ENCODE data around the gene PSMB7. TPM values are rescaled to one million over a fixed set of nuclear protein-coding genes. Genes with fewer than 3 reads are reported as not detected.

PSMB7 gene
- total and polyA plus RNA-seq, 2 of the 8 experiments (the other 6 are each of a cell fraction or from before 2014, with no cell fraction given), result 222 to 357 TPM

DNA sequence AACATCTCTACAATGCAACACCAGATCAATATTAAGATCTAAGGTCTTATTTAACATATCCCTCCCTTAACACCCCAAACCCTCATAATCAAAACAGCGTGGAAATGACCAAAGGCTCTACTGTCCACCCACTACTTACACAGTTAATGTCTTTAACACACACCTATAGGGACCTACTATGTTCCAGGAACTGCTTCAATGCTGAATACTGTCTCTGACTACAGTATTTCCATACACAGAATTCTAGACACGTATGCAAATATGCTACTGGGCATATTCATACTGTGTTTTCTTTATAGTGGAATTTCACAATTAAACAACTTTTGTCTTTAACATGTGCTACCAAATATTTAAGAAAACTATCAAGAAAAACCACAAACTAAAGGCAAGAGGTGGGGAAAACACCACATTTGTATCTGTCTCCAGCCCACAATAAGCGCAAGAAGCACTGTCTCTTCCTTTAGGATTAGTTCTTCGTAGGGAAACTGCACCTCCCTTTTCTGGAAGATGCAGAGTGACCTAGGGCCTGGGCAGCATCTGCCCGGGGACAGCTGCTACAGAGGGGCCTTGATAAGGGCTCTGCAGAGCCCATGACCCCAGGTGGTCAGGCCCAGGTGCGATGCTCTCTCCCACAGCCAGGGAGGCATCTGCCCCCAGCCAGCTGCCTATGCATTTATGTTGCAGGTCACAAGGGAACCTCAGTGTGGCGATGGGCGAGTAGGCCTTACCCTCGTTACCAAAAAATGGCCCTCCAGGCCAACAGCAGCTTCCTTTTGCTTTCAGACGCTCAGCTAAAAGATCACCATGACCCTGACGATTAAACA is 55.2 kb downstream of the PSMB7 start:
- TF ChIP-seq EP300 (IDR thresholded peaks at IDR 0.05; ENCODE audit: borderline replicate concordance in 1 of 2, low read depth in 2 of 2, low read length in 2 of 2) (no peak), GABPA (IDR thresholded peaks at IDR 0.05; ENCODE audit: borderline replicate concordance, insufficient read depth, low read length) (no peak), TCF12 (IDR thresholded peaks at IDR 0.05; ENCODE audit: low read depth, low read length) (0 out of 2 replicates have a peak, but pooled peaks have one; percentile 32), RAD21 (IDR thresholded peaks at IDR 0.05 in 1 of 2, conservative IDR thresholded peaks at IDR 0.05 in 1 of 2; ENCODE audit: low read depth in 2 of 2, low read length in 2 of 2) (peak in 1 of 2 experiments; percentile 22; a peak in 1 of 4 replicates), KDM1A (IDR thresholded peaks at IDR 0.05; ENCODE audit: borderline replicate concordance, low read length) (peak; percentile 47; the same call in 1 of the 2 replicates)
- TF ChIP-seq, protein P1, sequence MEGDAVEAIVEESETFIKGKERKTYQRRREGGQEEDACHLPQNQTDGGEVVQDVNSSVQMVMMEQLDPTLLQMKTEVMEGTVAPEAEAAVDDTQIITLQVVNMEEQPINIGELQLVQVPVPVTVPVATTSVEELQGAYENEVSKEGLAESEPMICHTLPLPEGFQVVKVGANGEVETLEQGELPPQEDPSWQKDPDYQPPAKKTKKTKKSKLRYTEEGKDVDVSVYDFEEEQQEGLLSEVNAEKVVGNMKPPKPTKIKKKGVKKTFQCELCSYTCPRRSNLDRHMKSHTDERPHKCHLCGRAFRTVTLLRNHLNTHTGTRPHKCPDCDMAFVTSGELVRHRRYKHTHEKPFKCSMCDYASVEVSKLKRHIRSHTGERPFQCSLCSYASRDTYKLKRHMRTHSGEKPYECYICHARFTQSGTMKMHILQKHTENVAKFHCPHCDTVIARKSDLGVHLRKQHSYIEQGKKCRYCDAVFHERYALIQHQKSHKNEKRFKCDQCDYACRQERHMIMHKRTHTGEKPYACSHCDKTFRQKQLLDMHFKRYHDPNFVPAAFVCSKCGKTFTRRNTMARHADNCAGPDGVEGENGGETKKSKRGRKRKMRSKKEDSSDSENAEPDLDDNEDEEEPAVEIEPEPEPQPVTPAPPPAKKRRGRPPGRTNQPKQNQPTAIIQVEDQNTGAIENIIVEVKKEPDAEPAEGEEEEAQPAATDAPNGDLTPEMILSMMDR (IDR thresholded peaks at IDR 0.05; ENCODE audit: control extremely low read depth in 1 of 3, insufficient read depth in 1 of 3, low read depth in 1 of 3, low read length in 3 of 3), result peak; percentile 23 to 41 (median 33); a peak in 3 of 4 replicates
- no peaks in the 10 kb centered on the region for H3K4me1 ChIP-seq (replicated peaks in 1 of 4; ENCODE audit: control insufficient read depth in 3 of 4, insufficient read depth in 4 of 4, low read length in 3 of 4)
- H2BK12ac ChIP-seq (ENCODE audit: low read depth, low read length), result no peak overlapping the region
- H3K18ac ChIP-seq (ENCODE audit: extremely low read depth, low read length), result no peak overlapping the region
- no peaks in the 10 kb centered on the region for H3K9me3 ChIP-seq (ENCODE audit: insufficient read depth in 2 of 2, low read depth in 1 of 2, low read length in 1 of 2)
- no peak overlapping the region for H3K4me3 ChIP-seq (ENCODE audit: extremely low read depth in 1 of 4, insufficient read depth in 2 of 4, low read depth in 3 of 4, low read length in 4 of 4)
- H3K36me3 ChIP-seq (ENCODE audit: control insufficient read depth in 2 of 4, insufficient read depth in 4 of 4, low read length in 3 of 4), result no peaks in the 10 kb centered on the region
- no peak overlapping the region for H3K14ac ChIP-seq (ENCODE audit: insufficient read length)
- no peak overlapping the region for H3K56ac ChIP-seq (replicated peaks; ENCODE audit: insufficient read length, low read depth, low read length)
- no peaks in the 10 kb centered on the region for H3K27me3 ChIP-seq (replicated peaks in 1 of 4; ENCODE audit: control insufficient read depth in 3 of 4, extremely low read depth in 1 of 4, insufficient read depth in 3 of 4, low read length in 3 of 4)
- DNase-seq (ENCODE audit: low read depth in 1 of 2, low spot score in 2 of 2) (no peak), FAIRE-seq (no peak)
- no peaks in the 10 kb centered on the region for H3K23me2 ChIP-seq (ENCODE audit: low read depth, low read length)
- H3K27ac ChIP-seq (ENCODE audit: low read depth, low read length), result no peak overlapping the region
- H3K9ac ChIP-seq (replicated peaks in 1 of 4; ENCODE audit: extremely low read depth in 1 of 4, low read depth in 3 of 4, low read length in 3 of 4), result no peak overlapping the region
- ChIA-PET CTCF (ENCODE audit: partially characterized antibody) (interaction anchor here (0.7 to 2.8 kb wide), 5 partner anchors 30 to 119 kb away, joined by 3 to 15 read pairs (median 4); no protein-coding TSS in a partner anchor), POLR2A (ENCODE audit: partially characterized antibody) (no interaction called here)
- H2BK5ac ChIP-seq (ENCODE audit: low read depth, low read length), result no peak overlapping the region
- H3K23ac ChIP-seq (ENCODE audit: insufficient read length), result no peak overlapping the region
- 84% methylated on average over 11 of the region's 11 CpGs; no CpG with 5 or more reads in 1 of the 2 experiments for WGBS, 2 experiments (ENCODE audit: extremely low coverage in 1 of 2, insufficient coverage in 1 of 2, insufficient read length in 1 of 2, insufficient replicate concordance in 2 of 2, low coverage in 1 of 2, low lambda C conversion rate in 2 of 2, missing lambda C conversion rate in 1 of 2)
- no peak overlapping the region for H4K8ac ChIP-seq (ENCODE audit: extremely low read depth, insufficient read depth, low read length)
- H2AFZ ChIP-seq (ENCODE audit: low read length), result no peak overlapping the region
- no peak overlapping the region for H4K91ac ChIP-seq (replicated peaks; ENCODE audit: insufficient read length, low read length)
- no peak overlapping the region for H4K5ac ChIP-seq (ENCODE audit: insufficient read length, low read depth, low read length)
- no peak overlapping the region for H2AK5ac ChIP-seq (ENCODE audit: low read depth, low read length)
- H4K20me1 ChIP-seq (replicated peaks in 1 of 2; ENCODE audit: control insufficient read depth in 1 of 2, insufficient read depth in 2 of 2, low read length in 2 of 2), result peaks cover 9 to 31% of the 10 kb centered on the region in 2 experiments
- H3K79me2 ChIP-seq (ENCODE audit: control insufficient read depth in 1 of 2, insufficient read depth in 2 of 2, low read length in 2 of 2), result peaks cover 3 to 82% of the 10 kb centered on the region in 2 experiments; a peak in 3 of 4 replicates
- peaks cover 18% of the 10 kb centered on the region for H3K79me1 ChIP-seq (ENCODE audit: low read depth, low read length)
- no peak overlapping the region for H2BK20ac ChIP-seq (ENCODE audit: low read length)
- no peak overlapping the region for H2BK120ac ChIP-seq (replicated peaks; ENCODE audit: low read depth, low read length)
- no peak overlapping the region for H2BK15ac ChIP-seq (ENCODE audit: low read length)
- H3K4me2 ChIP-seq (ENCODE audit: insufficient read depth in 1 of 2, low read depth in 2 of 2, low read length in 2 of 2), result no peak overlapping the region
- no peak overlapping the region for H3K4ac ChIP-seq (replicated peaks; ENCODE audit: insufficient read length, low read depth, low read length)

All from H1 (cell line).